T-helper 1 cell treated with Interleukin-12 subunit alpha and Interleukin-12 subunit beta and Interleukin-4 antibody, amounts not matched to agents 30 μg/mL and 1 μg/mL, for 36 hours (primary cell): ENCODE results near the gene GULP1.

ENCODE experiments used
- H3K27ac Mint-ChIP-seq: one replicate; pipeline ENCODE4 v1.8.0; 2021; ENCODE audit warnings: mild to moderate bottlenecking, mixed read lengths
- H3K27me3 Mint-ChIP-seq: one replicate; pipeline ENCODE4 v1.8.0; 2021; ENCODE audit warnings: low read depth, mixed read lengths
- H3K36me3 Mint-ChIP-seq: one replicate; pipeline ENCODE4 v1.8.0; 2021; ENCODE audit warnings: low read depth, mixed read lengths
- H3K4me1 Mint-ChIP-seq: one replicate; pipeline ENCODE4 v1.8.0; 2021; ENCODE audit warnings: low read depth, mixed read lengths
- H3K4me3 Mint-ChIP-seq: one replicate; pipeline ENCODE4 v1.8.0; 2021; ENCODE audit warnings: mild to moderate bottlenecking, moderate library complexity, mixed read lengths
- H3K9me3 Mint-ChIP-seq: one replicate; pipeline ENCODE4 v1.8.0; 2021; ENCODE audit warnings: mixed read lengths

Gene GULP1

GRCh38 chr2:188426121-188426520 lies 134.4 kb downstream of the GULP1 start:
- H3K9me3 Mint-ChIP-seq: no peaks in the 10 kb centered on the region
- H3K36me3 Mint-ChIP-seq: no peaks in the 10 kb centered on the region
- no peaks in the 10 kb centered on the region for H3K27me3 Mint-ChIP-seq
- H3K4me3 Mint-ChIP-seq: no peak overlapping the region
- no peaks in the 10 kb centered on the region for H3K4me1 Mint-ChIP-seq
- no peak overlapping the region for H3K27ac Mint-ChIP-seq

- no peak overlapping the region for H3K27ac Mint-ChIP-seq
- no peaks in the 10 kb centered on the region for H3K36me3 Mint-ChIP-seq
- no peaks in the 10 kb centered on the region for H3K9me3 Mint-ChIP-seq
- no peaks in the 10 kb centered on the region for H3K4me1 Mint-ChIP-seq
- H3K4me3 Mint-ChIP-seq: no peak overlapping the region
- no peaks in the 10 kb centered on the region for H3K27me3 Mint-ChIP-seq
Measured at GRCh38 chr2:188430705-188431104, 139.0 kb downstream of the GULP1 start.

- Mint-ChIP-seq H3K4me1 (no peaks in the 10 kb centered on the region), H3K27ac (no peak overlapping the region), H3K9me3 (no peaks in the 10 kb centered on the region), H3K36me3 (no peaks in the 10 kb centered on the region), H3K4me3 (no peak overlapping the region), H3K27me3 (no peaks in the 10 kb centered on the region)
Measured at GRCh38 chr2:188434018-188434417, 142.3 kb downstream of the GULP1 start.

- Mint-ChIP-seq H3K36me3 (no peaks in the 10 kb centered on the region), H3K4me3 (no peak overlapping the region), H3K27me3 (no peaks in the 10 kb centered on the region), H3K27ac (no peak overlapping the region), H3K4me1 (no peaks in the 10 kb centered on the region), H3K9me3 (no peaks in the 10 kb centered on the region)
Measured at GRCh38 chr2:188435115-188435514, 143.4 kb downstream of the GULP1 start.

- Mint-ChIP-seq H3K4me1 (no peaks in the 10 kb centered on the region), H3K27me3 (no peaks in the 10 kb centered on the region), H3K36me3 (no peaks in the 10 kb centered on the region), H3K4me3 (no peak overlapping the region), H3K9me3 (no peaks in the 10 kb centered on the region), H3K27ac (no peak overlapping the region)
Measured at GRCh38 chr2:188437537-188437936, 145.9 kb downstream of the GULP1 start.

GRCh38 chr2:188439986-188440385 lies 148.3 kb downstream of the GULP1 start:
- no peak overlapping the region for H3K27ac Mint-ChIP-seq
- H3K4me3 Mint-ChIP-seq: no peak overlapping the region
- H3K36me3 Mint-ChIP-seq: no peaks in the 10 kb centered on the region
- H3K9me3 Mint-ChIP-seq: no peaks in the 10 kb centered on the region
- no peaks in the 10 kb centered on the region for H3K4me1 Mint-ChIP-seq
- H3K27me3 Mint-ChIP-seq: no peaks in the 10 kb centered on the region

- H3K4me1 Mint-ChIP-seq: no peaks in the 10 kb centered on the region
- H3K9me3 Mint-ChIP-seq: no peaks in the 10 kb centered on the region
- H3K27ac Mint-ChIP-seq: no peak overlapping the region
- H3K27me3 Mint-ChIP-seq: no peaks in the 10 kb centered on the region
- H3K36me3 Mint-ChIP-seq: no peaks in the 10 kb centered on the region
- H3K4me3 Mint-ChIP-seq: no peak overlapping the region
Measured at GRCh38 chr2:188440849-188441248, 149.2 kb downstream of the GULP1 start.

GRCh38 chr2:188441288-188441947 lies 149.7 kb downstream of the GULP1 start:
- Mint-ChIP-seq H3K36me3 (no peaks in the 10 kb centered on the region), H3K4me3 (no peak overlapping the region), H3K9me3 (no peaks in the 10 kb centered on the region), H3K4me1 (no peaks in the 10 kb centered on the region), H3K27ac (no peak overlapping the region), H3K27me3 (no peaks in the 10 kb centered on the region)

- Mint-ChIP-seq H3K4me3 (no peak overlapping the region), H3K4me1 (no peaks in the 10 kb centered on the region), H3K27me3 (no peaks in the 10 kb centered on the region), H3K9me3 (no peaks in the 10 kb centered on the region), H3K36me3 (no peaks in the 10 kb centered on the region), H3K27ac (no peak overlapping the region)
Measured at GRCh38 chr2:188443207-188443606, 151.5 kb downstream of the GULP1 start.

- Mint-ChIP-seq H3K4me3 (no peak overlapping the region), H3K36me3 (no peaks in the 10 kb centered on the region), H3K9me3 (no peaks in the 10 kb centered on the region), H3K4me1 (no peaks in the 10 kb centered on the region), H3K27me3 (no peaks in the 10 kb centered on the region), H3K27ac (no peak overlapping the region)
Measured at GRCh38 chr2:188444106-188444835, 152.6 kb downstream of the GULP1 start.

GRCh38 chr2:188449561-188449960 lies 157.9 kb downstream of the GULP1 start:
- H3K9me3 Mint-ChIP-seq: no peaks in the 10 kb centered on the region
- H3K4me3 Mint-ChIP-seq: no peak overlapping the region
- no peaks in the 10 kb centered on the region for H3K36me3 Mint-ChIP-seq

GRCh38 chr2:188449971-188450370 lies 158.3 kb downstream of the GULP1 start:
- H3K9me3 Mint-ChIP-seq: no peaks in the 10 kb centered on the region
- H3K27ac Mint-ChIP-seq: no peak overlapping the region
- H3K36me3 Mint-ChIP-seq: no peaks in the 10 kb centered on the region
- H3K4me3 Mint-ChIP-seq: no peak overlapping the region
- no peaks in the 10 kb centered on the region for H3K4me1 Mint-ChIP-seq
- no peaks in the 10 kb centered on the region for H3K27me3 Mint-ChIP-seq

More at GRCh38 chr2:188449561-188449960, 157.9 kb downstream of the GULP1 start:
- no peaks in the 10 kb centered on the region for H3K4me1 Mint-ChIP-seq
- no peaks in the 10 kb centered on the region for H3K27me3 Mint-ChIP-seq
- no peak overlapping the region for H3K27ac Mint-ChIP-seq

GRCh38 chr2:188450732-188451483 lies 159.2 kb downstream of the GULP1 start:
- Mint-ChIP-seq H3K9me3 (no peaks in the 10 kb centered on the region), H3K27ac (no peak overlapping the region), H3K27me3 (no peaks in the 10 kb centered on the region), H3K4me1 (no peaks in the 10 kb centered on the region), H3K36me3 (no peaks in the 10 kb centered on the region), H3K4me3 (no peak overlapping the region)

- H3K27ac Mint-ChIP-seq: no peak overlapping the region
- no peaks in the 10 kb centered on the region for H3K36me3 Mint-ChIP-seq
- no peaks in the 10 kb centered on the region for H3K4me1 Mint-ChIP-seq
- no peak overlapping the region for H3K4me3 Mint-ChIP-seq
- no peaks in the 10 kb centered on the region for H3K27me3 Mint-ChIP-seq
- H3K9me3 Mint-ChIP-seq: no peaks in the 10 kb centered on the region
Measured at GRCh38 chr2:188452084-188452483, 160.4 kb downstream of the GULP1 start.
